Measurements from ENCODE around the gene PDGFD.

The PDGFD gene

GRCh38 chr11:103927535-103927934 lies 236.4 kb downstream of the PDGFD start:
- H3K27ac ChIP-seq (ENCODE audit: poor library complexity, severe bottlenecking), result no peak overlapping the region
- TF ChIP-seq, protein P1, sequence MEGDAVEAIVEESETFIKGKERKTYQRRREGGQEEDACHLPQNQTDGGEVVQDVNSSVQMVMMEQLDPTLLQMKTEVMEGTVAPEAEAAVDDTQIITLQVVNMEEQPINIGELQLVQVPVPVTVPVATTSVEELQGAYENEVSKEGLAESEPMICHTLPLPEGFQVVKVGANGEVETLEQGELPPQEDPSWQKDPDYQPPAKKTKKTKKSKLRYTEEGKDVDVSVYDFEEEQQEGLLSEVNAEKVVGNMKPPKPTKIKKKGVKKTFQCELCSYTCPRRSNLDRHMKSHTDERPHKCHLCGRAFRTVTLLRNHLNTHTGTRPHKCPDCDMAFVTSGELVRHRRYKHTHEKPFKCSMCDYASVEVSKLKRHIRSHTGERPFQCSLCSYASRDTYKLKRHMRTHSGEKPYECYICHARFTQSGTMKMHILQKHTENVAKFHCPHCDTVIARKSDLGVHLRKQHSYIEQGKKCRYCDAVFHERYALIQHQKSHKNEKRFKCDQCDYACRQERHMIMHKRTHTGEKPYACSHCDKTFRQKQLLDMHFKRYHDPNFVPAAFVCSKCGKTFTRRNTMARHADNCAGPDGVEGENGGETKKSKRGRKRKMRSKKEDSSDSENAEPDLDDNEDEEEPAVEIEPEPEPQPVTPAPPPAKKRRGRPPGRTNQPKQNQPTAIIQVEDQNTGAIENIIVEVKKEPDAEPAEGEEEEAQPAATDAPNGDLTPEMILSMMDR (IDR thresholded peaks at IDR 0.05; ENCODE audit: poor library complexity, severe bottlenecking), result peak; percentile 50
- H3K27me3 ChIP-seq (ENCODE audit: insufficient read depth, poor library complexity, severe bottlenecking), result no peaks in the 10 kb centered on the region
- H3K4me3 ChIP-seq (ENCODE audit: severe bottlenecking), result no peak overlapping the region
- H3K4me1 ChIP-seq (ENCODE audit: insufficient read depth, poor library complexity, severe bottlenecking), result peaks cover 8% of the 10 kb centered on the region
- no peaks in the 10 kb centered on the region for H3K36me3 ChIP-seq (ENCODE audit: low read depth)
- ATAC-seq (ENCODE audit: low read depth) (0 out of 3 replicates have a peak, but pooled peaks have one; percentile 36), DNase-seq (ENCODE audit: low spot score) (no peak)
- no peaks in the 10 kb centered on the region for H3K9me3 ChIP-seq (ENCODE audit: severe bottlenecking)

DNA sequence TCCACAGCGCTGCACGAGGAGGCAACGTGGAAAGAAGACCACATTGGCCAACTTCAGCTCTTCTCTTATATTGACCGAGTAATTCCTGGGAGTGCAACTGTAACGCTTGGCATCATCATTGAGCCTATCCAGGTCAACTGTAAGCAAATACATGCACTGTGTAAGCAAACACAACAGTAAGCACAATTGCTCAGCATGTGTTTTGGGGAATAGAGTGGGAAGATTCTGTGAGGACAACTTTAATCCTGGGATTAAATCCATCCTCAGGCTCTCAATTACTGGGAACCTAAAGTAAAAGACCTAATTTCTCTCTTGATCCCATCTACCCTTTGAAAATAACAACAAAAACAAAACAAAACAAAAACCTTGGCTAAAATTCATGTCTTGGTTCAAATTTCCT lies 237.0 kb downstream of the PDGFD start:
- Histone ChIP-seq H3K36me3 (ENCODE audit: low read depth) (no peaks in the 10 kb centered on the region), H3K27ac (ENCODE audit: poor library complexity, severe bottlenecking) (no peak overlapping the region), H3K4me1 (ENCODE audit: insufficient read depth, poor library complexity, severe bottlenecking) (peaks cover 8% of the 10 kb centered on the region), H3K4me3 (ENCODE audit: severe bottlenecking) (no peak overlapping the region), H3K27me3 (ENCODE audit: insufficient read depth, poor library complexity, severe bottlenecking) (no peaks in the 10 kb centered on the region), H3K9me3 (ENCODE audit: severe bottlenecking) (no peaks in the 10 kb centered on the region)
- DNase-seq (ENCODE audit: low spot score), result no peak
- TF ChIP-seq, protein P1 (IDR thresholded peaks at IDR 0.05; ENCODE audit: poor library complexity, severe bottlenecking), result no peak
- no peak for ATAC-seq (ENCODE audit: low read depth)

DNA sequence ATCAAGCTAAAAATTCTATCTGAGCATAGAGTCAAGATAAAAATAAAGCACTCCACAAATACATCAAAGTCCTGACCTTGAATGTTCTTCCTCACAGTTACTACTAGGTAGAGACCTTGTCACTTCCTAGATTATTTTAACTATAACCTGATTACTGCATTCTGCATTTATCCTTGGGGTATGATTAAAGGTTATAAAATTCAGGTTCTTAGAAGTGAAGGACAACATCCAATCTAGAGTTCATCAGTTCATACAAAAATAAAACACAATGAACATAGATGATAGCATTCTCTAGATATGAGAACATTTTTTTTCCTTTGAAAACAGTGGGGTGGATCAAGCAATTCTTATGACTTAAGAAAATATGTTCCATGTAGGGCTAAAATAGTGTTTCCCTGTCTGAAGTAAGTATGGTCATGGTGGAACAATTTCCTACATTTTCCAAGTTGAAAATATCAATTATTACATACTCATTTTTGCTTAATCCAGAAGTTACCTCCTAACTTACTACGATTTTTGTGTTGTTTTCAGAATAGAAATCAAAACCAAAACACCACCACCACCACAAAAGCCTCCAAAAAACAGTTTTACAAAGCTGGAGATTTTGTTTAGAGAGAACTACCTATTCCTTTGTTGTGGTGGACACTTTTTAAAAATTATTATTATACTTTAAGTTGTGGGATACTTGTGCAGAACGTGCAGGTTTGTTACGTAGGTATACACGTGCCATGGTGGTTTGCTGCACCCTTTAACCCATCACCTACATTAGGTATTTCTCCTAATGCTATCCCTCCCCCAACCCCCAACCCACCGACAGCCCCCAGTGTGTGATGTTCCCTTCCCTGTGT lies 239.6 kb downstream of the PDGFD start:
- peaks cover 8% of the 10 kb centered on the region for H3K4me1 ChIP-seq (ENCODE audit: insufficient read depth, poor library complexity, severe bottlenecking)
- TF ChIP-seq, protein P1 (IDR thresholded peaks at IDR 0.05; ENCODE audit: poor library complexity, severe bottlenecking), result no peak
- H3K4me3 ChIP-seq (ENCODE audit: severe bottlenecking), result no peak overlapping the region
- H3K27me3 ChIP-seq (ENCODE audit: insufficient read depth, poor library complexity, severe bottlenecking), result no peaks in the 10 kb centered on the region
- DNase-seq (ENCODE audit: low spot score), result no peak
- H3K9me3 ChIP-seq (ENCODE audit: severe bottlenecking), result no peaks in the 10 kb centered on the region
- no peak for ATAC-seq (ENCODE audit: low read depth)
- H3K27ac ChIP-seq (ENCODE audit: poor library complexity, severe bottlenecking), result peak overlapping the region; percentile 5
- H3K36me3 ChIP-seq (ENCODE audit: low read depth), result no peaks in the 10 kb centered on the region

DNA sequence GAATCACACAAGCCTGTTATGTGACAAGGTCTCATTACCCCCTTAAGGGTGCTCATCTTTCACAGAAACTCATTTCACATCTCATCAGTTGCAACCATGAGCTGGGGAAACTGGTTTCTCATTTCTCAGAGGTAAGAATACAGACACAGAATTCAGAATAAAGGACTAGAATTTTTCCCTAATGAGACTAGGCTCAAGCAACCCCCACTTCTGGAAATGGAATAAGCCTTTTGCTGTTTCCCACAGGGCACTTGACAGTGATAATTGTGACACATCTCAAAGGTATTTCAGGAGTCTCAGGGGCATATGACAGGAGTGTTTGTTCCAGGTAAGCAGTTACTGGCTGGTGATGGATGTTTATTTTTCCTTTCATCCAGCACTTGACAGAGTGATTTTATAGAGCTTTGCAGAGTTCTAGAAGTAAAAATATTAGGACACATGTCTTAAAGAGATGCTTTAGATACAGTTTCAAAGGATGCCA lies 240.5 kb downstream of the PDGFD start:
- DNase-seq (ENCODE audit: low spot score) (no peak), ATAC-seq (ENCODE audit: low read depth) (peak; percentile 82)
- Histone ChIP-seq H3K27ac (ENCODE audit: poor library complexity, severe bottlenecking) (peak overlapping the region; percentile 5), H3K27me3 (ENCODE audit: insufficient read depth, poor library complexity, severe bottlenecking) (no peaks in the 10 kb centered on the region), H3K9me3 (ENCODE audit: severe bottlenecking) (no peaks in the 10 kb centered on the region), H3K4me1 (ENCODE audit: insufficient read depth, poor library complexity, severe bottlenecking) (peaks cover 8% of the 10 kb centered on the region), H3K4me3 (ENCODE audit: severe bottlenecking) (no peak overlapping the region), H3K36me3 (ENCODE audit: low read depth) (no peaks in the 10 kb centered on the region)
- TF ChIP-seq, protein P1 (IDR thresholded peaks at IDR 0.05; ENCODE audit: poor library complexity, severe bottlenecking), result no peak

GRCh38 chr11:103920933-103921332 lies 243.0 kb downstream of the PDGFD start:
- Histone ChIP-seq H3K9me3 (ENCODE audit: severe bottlenecking) (no peaks in the 10 kb centered on the region), H3K27me3 (ENCODE audit: insufficient read depth, poor library complexity, severe bottlenecking) (no peaks in the 10 kb centered on the region), H3K4me1 (ENCODE audit: insufficient read depth, poor library complexity, severe bottlenecking) (peaks cover 8% of the 10 kb centered on the region), H3K4me3 (ENCODE audit: severe bottlenecking) (no peak overlapping the region), H3K36me3 (ENCODE audit: low read depth) (no peaks in the 10 kb centered on the region), H3K27ac (ENCODE audit: poor library complexity, severe bottlenecking) (no peak overlapping the region)
- DNase-seq (ENCODE audit: low spot score), result no peak
- TF ChIP-seq, protein P1 (IDR thresholded peaks at IDR 0.05; ENCODE audit: poor library complexity, severe bottlenecking), result no peak
- ATAC-seq (ENCODE audit: low read depth), result no peak
